IPS-11a (cell line): ENCODE data around the gene AGMO.

Source experiments
- H3K4me3 ChIP-seq: one replicate; pipeline ENCODE4 v1.5.1; 2013; ENCODE audit warnings: low read depth, low read length, control low read depth

The AGMO gene

DNA sequence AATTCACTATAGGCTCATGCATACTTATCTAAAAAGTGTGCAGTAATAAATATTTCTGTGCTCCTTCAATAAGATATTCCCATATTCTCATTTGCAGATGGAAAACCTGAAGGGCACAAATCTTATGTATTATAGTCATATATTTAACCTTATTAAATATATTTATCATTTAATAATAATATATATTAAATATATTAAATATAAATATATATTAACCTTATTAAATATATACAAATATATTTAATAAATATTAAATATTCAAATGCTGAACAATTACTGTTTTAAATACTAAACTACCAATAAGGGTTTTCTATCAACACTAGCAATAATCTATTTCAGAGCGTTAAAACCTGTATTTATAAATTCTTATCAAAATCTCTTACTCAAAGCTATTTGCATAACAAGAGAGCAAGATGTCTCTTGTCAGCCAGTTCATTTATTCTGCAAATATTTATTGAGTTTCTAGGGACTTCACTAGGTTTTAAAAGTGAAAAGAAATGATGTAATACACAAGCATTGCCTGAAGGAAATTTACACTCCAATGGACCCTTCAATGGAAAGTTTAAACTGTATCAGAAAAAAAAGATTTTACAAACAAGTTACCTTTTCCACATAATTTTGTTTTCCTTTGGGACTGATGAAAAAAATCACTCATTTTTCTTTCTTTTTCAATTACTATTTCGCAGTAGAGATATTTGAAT is 159.2 kb downstream of the AGMO start:
- no peak overlapping the region for H3K4me3 ChIP-seq

DNA sequence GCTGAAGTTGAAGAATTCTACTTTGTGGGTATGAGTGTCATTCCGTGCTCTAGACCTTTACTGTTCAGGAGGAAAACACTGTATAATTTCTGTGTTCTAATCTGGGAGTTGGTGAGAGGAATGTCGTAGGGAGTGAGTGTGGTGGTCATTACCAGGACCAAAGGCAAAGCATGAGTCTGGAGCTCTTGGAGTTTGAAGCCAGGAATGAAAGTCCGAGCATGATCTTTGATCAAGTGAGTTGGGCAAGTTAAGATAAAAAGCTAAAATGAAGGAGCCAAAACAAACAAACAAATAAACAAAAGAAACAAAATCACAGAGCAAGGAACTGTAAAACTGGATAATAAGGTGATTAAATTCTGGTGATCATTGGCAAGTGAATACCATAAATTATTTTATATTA is 161.4 kb downstream of the AGMO start:
- H3K4me3 ChIP-seq = no peak overlapping the region

DNA sequence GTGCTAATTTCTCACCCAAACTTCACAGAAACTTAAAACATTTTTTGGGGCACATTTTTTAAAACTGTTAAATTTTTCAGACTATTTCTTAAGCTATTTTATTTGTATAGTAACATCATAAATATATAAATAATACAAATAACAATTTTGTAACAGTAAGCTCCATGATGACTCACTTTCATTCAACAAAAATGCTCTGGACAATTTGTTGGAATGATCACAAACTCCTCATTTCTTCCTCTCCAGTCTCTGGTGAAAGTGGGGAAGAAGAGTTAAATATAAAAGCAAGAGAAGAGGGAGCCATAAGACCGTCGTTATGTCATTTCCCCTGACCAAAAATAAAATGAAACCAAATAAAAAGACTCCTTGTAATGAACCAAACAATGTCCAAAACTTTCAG is 162.4 kb downstream of the AGMO start:
- no peak overlapping the region for H3K4me3 ChIP-seq

DNA sequence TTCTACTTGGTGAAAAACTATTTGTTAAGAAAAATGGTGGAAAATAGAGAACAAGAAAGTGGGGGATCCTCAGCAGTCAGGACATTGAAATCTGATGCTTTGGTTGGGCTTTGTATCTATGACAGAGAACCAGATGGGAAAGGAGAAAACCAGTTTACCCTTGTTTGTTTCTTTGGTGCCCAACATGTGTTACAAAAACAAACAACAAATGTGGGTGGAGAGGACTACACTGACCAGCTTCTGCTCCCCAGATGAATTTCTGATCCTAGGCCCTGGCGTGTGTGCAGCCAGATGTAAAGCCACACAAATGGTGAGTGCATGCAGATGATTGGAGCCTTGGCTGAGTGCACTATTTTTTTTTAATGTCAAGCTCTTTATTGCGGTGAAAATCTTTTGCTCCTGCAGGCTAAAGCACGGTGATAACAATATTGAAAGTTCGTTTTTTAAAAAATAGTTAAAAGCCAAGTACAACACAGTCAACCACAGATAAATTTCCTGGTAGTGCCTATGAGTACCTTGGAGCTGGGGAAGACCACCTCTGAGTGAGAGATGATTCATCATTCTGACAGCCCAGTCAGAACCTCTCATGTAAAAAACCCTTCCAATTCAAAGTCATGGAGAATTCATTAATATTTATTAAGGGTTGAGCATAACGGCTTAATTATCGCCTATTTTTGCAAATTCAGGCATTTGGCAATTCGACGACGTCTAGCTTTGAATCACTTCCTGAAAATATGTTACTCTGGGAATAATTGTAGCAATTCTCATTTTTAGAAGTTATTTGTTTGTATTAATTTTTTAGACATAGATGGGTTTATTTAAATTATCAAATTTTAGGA is 163.7 kb downstream of the AGMO start:
- no peak overlapping the region for H3K4me3 ChIP-seq

DNA sequence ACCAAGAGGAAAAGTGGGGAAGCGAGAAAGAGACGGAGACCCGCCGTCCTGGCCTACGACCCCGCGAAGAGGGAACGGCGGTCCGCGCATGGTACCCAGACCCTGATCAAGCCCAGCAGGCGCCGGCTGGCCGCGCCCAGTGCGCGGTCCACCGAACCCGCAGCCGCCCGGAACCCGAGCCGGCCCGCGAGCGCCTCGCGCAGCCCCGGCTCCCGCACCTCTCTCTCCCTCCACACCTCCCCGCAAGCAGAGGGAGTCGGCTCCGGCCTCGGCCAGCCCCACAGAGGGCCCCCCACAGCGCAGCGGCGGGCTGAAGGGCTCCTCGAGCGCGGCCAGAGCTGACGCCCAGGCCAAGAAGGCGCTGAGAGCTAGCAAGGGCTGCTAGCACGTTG is 164.7 kb downstream of the AGMO start:
- H3K4me3 ChIP-seq = no peak overlapping the region

DNA sequence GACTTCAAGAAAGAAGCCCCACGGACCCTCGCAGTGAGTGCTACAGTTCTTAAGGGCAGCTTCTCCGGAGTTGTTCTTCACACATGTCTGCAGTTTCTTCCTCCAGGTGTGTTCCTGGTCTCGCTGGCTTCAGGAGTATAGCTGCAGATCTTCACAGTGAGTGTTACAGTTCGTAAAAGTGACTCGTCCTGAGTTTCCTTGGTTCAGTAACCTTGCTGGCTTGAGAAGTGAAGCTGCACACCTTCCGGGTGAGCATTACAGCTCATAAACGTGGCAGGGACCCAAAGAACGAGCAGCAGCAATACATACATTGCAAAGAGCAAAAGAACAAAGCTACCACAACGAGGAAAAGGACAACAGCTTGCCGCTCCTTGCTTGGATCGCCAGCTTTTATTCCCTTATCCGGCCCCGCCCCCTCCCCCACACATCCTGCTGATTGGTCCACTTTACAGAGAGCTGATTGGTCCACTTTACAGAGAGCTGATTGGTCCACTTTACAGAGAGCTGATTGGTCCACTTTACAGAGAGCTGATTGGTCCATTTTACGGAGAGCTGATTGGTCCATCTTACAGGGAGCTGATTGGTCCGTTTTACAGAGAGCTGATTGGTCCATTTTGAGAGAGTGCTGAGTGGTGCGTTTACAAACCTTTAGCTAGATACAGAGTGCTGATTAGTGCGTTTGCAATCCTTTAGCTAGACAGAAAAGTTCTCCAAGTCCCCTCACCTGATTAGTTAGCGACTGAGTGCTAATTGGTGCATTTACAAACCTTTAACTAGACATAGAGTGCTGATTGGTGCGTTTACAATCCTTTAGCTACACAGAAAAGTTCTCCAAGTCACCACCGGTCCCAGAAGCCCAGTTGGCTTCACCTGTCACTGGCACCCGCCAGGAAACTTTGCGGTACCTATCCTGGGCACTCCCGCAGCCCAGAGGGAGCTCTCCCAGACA is 165.3 kb downstream of the AGMO start:
- H3K4me3 ChIP-seq = no peak overlapping the region

DNA sequence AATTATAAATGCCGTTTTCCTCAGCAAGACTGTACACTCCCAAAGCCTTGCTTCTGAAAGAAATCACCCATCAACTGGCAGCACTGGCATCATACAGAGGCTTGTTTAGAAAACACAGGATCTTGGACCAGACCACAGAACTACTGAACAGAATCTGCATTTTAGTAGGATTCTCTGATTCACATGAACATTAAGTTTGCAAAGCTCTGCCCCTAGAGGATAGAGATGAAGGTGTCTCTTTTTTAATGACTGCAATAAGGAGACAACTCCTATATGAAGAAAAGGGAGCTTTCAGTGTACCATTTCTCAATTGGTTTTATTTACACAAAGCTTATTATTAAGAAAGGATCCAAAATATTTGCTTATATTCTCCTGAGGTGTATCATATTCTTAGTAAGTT is 172.7 kb downstream of the AGMO start:
- no peak overlapping the region for H3K4me3 ChIP-seq

DNA sequence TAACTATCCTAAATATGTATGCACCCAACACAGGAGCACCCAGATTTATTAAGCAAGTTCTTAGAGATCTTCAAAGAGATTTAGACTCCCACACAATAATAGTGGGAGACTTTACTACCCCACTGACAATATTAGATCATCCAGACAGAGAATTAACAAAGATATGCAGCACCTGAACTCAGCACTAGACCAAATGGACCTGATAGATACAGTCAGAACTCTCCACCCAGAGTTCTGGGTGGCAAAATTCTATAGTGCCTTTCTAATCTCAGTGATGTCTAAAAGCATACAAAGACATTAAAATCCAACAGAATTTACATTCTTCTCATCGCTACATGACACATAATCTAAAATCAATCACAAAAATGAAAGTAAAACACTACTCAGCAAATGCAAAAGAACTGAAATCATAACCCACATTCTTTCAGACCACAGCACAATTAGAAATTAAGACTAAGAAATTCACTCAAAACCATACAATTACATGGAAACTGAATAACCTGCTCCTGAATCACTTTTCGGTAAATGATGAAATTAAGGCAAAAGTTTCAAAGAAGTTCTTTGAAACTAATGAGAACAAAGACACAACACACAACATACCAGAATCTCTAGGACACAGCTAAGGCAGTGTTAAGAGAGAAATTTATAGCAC is 183.2 kb downstream of the AGMO start:
- no peak overlapping the region for H3K4me3 ChIP-seq

DNA sequence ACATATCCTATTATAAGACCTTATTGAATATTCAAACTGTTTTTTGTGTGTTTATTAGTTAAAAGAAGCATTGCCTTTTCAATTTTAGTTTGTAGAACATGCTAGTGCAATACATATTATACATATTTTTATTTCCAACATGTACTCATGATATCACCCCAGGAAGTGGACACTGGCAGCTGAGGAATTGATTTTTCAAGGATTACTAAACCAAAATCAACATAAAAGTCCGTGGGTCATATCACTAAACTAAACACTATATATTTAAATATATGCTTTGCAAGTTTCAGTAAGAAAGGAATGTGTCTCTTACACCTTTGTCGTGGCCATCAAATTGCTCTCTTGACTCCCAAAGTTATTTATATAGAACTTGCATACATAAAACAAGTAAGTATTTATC is 185.2 kb downstream of the AGMO start:
- no peak overlapping the region for H3K4me3 ChIP-seq

DNA sequence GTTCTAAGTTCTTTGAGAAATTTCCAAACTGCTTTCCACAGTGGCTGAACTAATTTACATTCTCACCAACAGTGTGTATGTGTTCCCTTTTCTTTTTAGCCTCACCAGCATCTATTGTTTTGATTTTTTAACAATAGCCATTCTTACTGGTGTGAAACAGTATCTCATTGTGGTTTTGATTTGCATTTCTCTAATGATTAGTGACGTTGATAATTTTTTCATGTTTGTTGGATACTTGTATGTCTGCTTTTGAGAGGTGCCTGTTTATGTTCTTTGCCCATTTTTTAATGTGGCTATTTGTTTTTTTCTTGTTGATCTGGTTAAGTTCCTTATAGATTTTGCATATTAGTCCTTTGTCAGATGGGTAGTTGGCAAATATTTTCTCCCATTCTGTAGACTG is 191.4 kb downstream of the AGMO start:
- no peak overlapping the region for H3K4me3 ChIP-seq

DNA sequence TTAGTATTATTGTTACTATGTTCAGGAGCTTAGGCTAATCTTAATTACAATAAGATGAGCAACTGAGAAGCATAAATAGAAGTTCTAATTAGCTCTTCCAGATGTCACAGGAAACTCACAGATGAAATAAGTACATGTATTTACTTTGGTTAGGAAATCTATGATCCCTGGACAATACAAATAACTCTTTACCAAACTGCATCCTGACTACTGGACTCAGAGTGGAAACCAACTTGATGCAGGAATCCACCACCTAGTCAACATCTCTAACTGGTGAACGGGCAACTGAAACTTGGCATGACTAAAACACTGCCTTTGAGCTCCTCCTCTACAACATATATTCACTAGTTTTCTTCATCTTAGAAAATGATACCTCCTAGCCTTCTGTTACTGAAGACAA is 193.2 kb downstream of the AGMO start:
- H3K4me3 ChIP-seq = no peak overlapping the region

DNA sequence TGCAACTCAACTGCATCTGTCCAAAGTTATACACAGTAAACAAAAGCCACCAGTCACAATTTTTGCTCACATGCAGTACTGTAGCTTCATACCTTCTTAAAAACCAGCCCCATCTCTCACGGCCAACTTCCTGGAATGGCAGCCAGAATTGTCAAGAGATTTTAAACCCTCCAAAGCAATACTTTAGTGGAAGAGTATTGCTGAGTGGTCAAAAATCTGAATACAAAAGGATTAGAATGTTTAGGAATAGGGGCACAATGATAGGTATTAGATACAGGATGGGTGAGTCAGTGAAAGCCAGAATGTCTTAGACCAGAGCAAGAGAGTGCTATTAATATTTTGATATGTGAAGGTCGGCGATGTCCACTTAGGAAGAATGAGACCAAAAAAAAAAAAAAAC is 193.9 kb downstream of the AGMO start:
- H3K4me3 ChIP-seq = no peak overlapping the region

DNA sequence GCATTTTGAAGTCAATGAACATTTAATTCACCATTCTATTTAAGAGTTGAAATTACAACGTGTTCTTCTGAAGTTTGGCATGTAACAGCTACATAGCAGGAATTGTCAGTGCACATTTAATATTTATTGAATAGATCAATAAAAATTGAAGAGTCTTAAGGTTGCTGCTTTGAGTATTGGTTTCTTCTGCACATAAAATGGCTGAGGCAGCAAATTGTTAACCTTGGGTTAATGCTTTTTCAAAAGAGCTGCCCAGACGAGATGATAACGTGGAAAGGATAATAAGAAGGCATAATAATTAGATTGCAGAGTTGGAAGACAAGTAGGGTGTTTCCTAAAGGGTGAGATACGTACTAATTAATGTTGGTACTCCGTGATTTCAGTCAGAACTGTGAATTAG is 203.7 kb downstream of the AGMO start:
- no peak overlapping the region for H3K4me3 ChIP-seq

DNA sequence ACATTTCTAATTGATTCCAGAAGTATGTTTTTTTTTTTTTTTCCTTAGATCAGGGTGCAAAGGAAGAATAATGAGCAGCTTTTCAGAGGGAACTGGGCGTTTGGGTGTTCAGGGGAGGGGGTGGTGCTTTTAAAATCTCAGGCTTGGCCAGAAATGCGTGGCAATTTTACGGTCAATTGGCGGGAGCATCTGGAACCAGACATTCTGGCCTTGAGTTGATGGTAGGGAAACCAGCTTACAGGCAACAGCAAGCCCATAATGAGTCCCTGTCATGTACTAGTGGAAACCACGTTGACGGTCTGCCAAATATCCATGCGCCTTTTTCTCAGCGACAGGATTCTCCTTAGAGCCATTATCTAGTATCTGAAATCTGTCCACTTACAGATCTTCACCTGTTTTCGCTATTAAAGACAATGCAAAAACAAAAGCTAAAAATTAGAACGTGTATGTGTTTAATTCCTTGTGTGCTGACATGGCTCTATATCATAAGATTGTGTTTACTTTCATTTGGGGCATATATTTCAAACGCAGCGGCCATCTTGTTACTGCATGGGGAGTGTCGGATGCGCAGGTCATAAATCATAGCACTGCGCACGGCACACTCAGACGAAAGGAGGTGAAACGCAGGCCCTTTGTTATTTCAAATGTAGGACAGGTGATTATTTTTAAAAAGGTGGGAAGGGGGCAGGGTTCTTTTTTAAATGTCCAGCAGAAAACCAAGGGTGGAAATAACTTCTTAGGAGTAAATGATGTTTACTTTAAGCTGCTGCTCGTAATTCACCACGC is 209.2 kb downstream of the AGMO start:
- H3K4me3 ChIP-seq = no peak overlapping the region

DNA sequence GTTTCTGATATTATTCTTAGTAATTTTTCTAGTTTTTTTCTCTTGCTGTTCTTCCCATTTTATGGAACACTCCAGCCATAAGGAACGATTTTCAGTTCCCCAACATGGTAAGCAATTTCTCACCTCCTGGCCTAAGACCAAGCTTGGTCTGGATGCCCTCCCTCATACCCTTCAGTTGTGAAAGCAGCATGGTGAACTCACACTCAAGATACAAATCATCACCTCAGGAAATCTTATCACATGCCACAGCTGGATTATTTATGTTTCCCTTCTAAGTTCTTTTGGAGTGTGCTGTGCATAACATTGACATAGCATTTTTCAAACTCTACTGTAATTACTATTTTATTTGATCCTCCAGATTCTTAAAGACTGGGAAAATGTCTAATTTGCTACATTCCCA is 216.6 kb downstream of the AGMO start:
- H3K4me3 ChIP-seq = no peak overlapping the region

DNA sequence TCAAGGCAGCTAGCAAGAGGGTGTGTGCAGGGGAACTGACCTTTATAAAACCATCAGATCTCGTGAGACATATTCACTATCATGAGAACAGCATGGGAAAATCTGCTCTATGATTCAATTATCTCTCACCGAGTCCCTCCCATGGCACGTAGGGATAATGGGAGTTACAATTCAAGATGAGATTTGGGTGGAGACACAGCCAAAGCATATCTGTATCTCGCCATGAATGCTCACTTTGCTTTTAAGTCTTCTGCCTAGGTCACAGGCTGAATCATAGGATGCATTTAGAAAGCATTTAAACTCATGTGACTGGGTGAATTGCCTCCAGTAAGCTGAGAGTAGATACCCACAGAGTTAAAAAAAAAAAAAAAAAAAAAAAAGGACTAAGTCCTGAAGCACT is 220.0 kb downstream of the AGMO start:
- no peak overlapping the region for H3K4me3 ChIP-seq

DNA sequence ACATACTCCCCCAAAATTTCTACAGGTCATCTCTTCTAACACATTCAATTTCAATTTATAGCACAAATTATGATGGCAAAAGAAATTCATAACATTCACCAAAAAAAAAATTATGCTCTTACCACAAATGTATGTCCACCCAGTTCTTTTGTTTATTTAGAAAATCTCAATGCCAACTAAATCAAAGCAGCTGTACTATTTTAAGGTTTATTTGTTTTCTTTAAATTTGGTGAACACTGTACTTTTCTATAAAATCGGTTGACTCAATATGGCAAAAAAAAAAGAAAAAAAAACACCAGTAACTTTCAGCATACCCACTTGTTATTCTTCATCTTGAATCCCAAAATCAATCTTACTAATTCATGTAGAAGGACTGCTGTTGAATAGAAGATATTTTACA is 225.7 kb downstream of the AGMO start:
- no peak overlapping the region for H3K4me3 ChIP-seq

DNA sequence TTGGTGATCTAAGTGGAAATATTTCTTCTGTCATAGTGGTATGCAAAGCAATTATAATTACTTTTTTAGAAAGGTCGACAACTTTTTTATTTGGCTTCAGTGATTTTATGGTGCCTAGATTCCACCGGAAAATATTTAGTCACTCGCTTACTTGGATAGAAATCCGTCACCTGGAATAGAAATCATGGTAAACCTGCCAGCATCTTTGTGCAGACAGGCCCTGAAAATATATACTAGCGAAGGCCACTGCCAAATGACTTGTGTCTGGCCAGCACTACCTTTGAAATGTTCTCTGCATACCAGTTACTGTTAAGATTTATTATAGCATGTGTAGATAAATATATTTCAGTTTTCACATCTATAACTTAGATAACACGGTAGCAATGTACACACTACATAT is 226.4 kb downstream of the AGMO start:
- H3K4me3 ChIP-seq = no peak overlapping the region

DNA sequence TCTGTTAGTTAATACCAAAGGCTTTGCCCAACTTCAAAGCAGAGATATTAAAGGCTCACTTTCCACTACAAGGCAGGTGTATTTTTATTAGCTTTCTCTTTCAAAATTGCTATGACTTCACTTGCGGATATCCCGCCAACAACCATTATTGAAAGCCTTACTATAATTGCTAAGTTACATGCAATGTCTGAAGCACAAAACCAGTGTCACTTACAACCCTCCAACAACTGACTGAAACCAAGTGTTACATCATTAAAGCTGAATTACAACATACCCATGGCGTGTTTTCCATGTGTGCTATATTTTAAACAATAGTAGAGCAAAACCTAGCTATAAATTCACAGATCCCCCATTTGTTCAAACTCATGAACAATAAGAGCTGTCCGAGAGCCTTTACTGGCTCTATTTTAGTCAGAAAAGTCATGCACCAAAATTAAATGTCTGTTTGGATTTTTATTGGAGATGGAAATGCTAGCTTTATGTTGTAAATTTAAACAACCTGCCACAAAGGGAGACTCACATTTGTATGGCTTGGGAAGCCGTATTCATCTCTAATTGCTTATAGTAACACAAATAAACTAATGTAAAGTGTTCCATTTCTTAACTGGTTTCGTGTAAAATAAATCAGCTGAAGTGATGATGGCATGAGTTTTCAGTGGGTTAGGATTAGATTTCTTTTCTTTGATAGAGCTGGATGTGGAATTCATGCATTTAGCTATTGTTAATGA is 227.1 kb downstream of the AGMO start:
- H3K4me3 ChIP-seq = no peak overlapping the region

DNA sequence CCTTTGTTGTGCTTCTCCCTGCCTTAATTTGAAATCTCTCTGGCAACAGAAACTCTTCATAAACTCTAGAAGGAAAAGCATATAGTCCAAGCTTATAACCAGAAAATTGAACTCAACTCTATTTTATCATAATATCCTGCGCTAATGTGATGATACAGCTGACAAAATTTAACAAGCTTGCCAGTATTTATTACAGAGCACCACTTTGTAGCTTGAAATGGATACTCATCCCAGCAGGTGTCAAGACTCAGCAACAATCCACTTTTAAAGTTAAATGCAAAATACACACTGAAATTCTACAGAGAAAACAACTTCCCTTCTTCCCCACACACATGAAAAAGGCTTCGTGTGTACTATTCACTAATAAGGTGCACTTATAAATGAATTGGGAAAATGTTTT is 228.9 kb downstream of the AGMO start:
- no peak overlapping the region for H3K4me3 ChIP-seq
